HG02943 (cell line): ENCODE data around the gene DDIT4L.
"Not testable (repeated sequence)": the region's sequence is repeated elsewhere in the genome, so short reads cannot be mapped to it uniquely, and the experiment has no call there.

Experiments used
- ATAC-seq: cut with Tn5 transposase; IDR thresholded peaks from one replicate; pipeline ENCODE4 v1.9.1; 2021; ENCODE audit warnings: mild to moderate bottlenecking, low read depth, moderate library complexity; ENCODE audit not compliant: unreplicated experiment

DDIT4L gene

GRCh38 chr4:100189820-100190642, at the start of gene DDIT4L:
Gene DDIT4L (minus strand): TSS chr4:100190468. CDS start chr4:100189983, 485 bp downstream.
- no peak for ATAC-seq

GRCh38 chr4:100240008-100240407, 49.7 kb upstream of the DDIT4L start:
- no peak for ATAC-seq

- no peak for ATAC-seq
Measured at GRCh38 chr4:100224721-100225120, 34.5 kb upstream of the DDIT4L start.

- ATAC-seq, result no peak
Measured at GRCh38 chr4:100224160-100224559, 33.9 kb upstream of the DDIT4L start.

GRCh38 chr4:100208964-100209363, 18.7 kb upstream of the DDIT4L start:
- ATAC-seq, result peak; percentile 72

GRCh38 chr4:100208459-100208858, 18.2 kb upstream of the DDIT4L start:
- no peak for ATAC-seq

GRCh38 chr4:100206850-100207249, 16.6 kb upstream of the DDIT4L start:
- no peak for ATAC-seq

- ATAC-seq, result no peak
Measured at GRCh38 chr4:100198061-100198460, 7.8 kb upstream of the DDIT4L start.

- ATAC-seq, result not testable (repeated sequence)
Measured at GRCh38 chr4:100196388-100197071, 6.3 kb upstream of the DDIT4L start.

GRCh38 chr4:100190643-100191600, 654 bp upstream of the DDIT4L start:
- no peak for ATAC-seq

- no peak for ATAC-seq
Measured at GRCh38 chr4:100188829-100189228, 1.4 kb downstream of the DDIT4L start.

GRCh38 chr4:100187781-100188180, 2.5 kb downstream of the DDIT4L start:
- ATAC-seq, result no peak

- no peak for ATAC-seq
Measured at GRCh38 chr4:100184787-100185186, 5.5 kb downstream of the DDIT4L start.

GRCh38 chr4:100177855-100178254, 12.4 kb downstream of the DDIT4L start:
- no peak for ATAC-seq

- ATAC-seq, result no peak
Measured at GRCh38 chr4:100177126-100177525, 13.1 kb downstream of the DDIT4L start.

- no peak for ATAC-seq
Measured at GRCh38 chr4:100175858-100176257, 14.4 kb downstream of the DDIT4L start.

- no peak for ATAC-seq
Measured at GRCh38 chr4:100174985-100175383, 15.3 kb downstream of the DDIT4L start.

- ATAC-seq, result no peak
Measured at GRCh38 chr4:100170986-100171385, 19.3 kb downstream of the DDIT4L start.

- ATAC-seq, result no peak
Measured at GRCh38 chr4:100169491-100170485, 20.5 kb downstream of the DDIT4L start.
